Stimulated activated CD4-positive, alpha-beta T cell treated with anti-CD3 and anti-CD28 coated beads, Interleukin-1b, Interleukin-23, amount 100 ng/mL, for 24 hours (primary cell): ENCODE data around the gene ZNF76.
"Not testable (repeated sequence)": the region's sequence is repeated elsewhere in the genome, so short reads cannot be mapped to it uniquely, and the experiment has no call there.

ENCODE experiments used
- DNase-seq, 4 experiments: peaks; one replicate each; pipeline ENCODE4 v3.0.0-alpha.2; 2020; ENCODE audit warnings: low read depth in 4 of 4, low spot score in 1 of 4

Gene ZNF76

GRCh38 chr6:35327349-35328027 is 68.0 kb downstream of the ZNF76 start:
- DNase-seq, result peak in 3 of 4 experiments; percentile 44 to 62 (median 60)

- DNase-seq, result no peak
These were observed 68.7 kb downstream of the ZNF76 start for GRCh38 chr6:35328108-35328723.

GRCh38 chr6:35328965-35329364 is 69.4 kb downstream of the ZNF76 start:
- DNase-seq, result not testable (repeated sequence)

DNA sequence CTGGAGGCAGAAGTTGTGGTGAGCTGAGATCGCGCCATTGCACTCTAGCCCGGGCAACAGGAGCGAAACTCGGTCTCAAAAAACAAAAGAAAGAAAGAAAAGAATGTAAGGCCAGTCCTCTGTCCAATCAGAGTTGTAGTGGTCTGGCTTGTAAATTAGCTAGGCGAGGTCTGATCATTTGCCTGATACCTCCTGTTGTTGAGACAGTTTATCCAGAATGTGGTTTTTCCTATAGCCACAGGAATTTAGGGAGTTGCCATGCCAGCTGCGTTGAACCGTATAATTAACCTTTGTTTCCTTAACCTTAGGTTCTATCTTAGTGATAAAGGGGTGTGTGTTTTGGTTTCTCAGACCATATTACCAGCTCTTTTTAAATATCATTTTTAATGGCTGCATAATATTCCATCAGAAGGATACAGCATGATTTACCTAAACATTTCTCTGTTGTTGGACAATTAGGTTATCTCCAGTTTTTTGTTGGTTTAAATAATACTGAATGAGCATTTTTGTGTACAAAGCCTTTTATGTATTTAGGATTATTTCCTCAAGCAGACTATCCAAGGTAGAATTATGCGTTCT is 71.1 kb downstream of the ZNF76 start:
- DNase-seq, result no peak

GRCh38 chr6:35332074-35332887 is 72.7 kb downstream of the ZNF76 start:
- DNase-seq, result peak in 3 of 4 experiments; percentile 21 to 34 (median 29)

DNA sequence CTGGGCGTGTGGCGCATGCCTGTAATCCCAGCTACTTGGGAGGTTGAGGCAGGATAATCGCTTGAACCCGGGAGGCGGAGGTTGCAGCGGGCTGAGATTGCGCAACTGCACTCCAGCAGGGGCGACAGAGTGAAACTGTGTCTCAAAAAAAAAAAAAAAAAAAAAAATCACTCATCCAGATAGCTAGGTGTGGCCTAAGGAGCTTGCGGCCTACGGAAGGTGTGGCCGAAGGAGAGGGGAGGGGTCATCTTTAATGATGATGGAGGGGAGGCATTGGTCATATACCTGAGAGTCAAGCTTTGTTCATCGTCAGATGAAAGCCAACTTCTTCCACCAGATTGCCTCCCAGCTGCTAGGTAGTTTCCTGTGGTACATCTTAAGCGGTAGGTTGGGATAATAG is 82.0 kb downstream of the ZNF76 start:
- no peak for DNase-seq

- peak; percentile 96 to 98 (median 96) for DNase-seq
These were observed 82.9 kb downstream of the ZNF76 start, which contains the start of gene PPARD for GRCh38 chr6:35342258-35343091. Gene PPARD (plus strand): TSS chr6:35342558. CDS start chr6:35411088, 68,530 bp downstream.

GRCh38 chr6:35343092-35343834 is 83.7 kb downstream of the ZNF76 start:
- no peak for DNase-seq

DNA sequence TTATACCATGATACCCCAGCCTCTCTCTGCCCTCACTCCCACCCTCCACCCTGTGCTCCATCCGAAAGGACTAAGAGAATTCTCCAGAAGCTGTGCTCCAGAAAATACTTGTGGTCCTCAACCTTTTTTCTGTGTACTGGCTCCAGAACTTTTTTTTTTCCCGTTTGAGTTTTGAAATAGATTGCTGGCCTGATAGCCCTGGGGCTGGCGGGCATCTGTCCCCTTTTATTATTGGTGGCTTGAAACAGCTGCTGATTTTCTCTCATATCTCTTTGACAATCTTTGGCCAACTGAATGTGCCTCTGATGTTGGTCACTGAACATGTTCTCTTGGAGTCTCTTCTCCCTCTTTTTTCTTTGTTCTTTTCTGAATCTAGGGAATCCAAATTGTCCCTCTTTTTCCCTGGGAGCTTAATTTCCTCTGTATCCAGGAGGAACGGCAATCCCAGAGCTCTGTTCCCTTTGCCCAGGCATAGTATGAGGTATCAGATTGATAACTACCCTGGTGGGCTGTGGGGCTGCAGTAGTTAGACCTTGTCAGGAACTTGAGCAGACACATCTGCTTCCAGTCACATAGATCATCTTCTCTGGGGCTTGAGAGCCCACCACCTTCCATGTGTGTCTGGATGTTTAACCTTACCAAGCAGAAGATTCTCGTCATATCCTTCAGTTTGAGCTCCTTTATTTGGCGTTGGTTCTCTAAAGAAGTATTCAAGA is 84.5 kb downstream of the ZNF76 start:
- DNase-seq, result no peak
